HL-60 (cell line): ENCODE data around the gene TMOD1.
A peak's percentile ranks its signal among the peaks of the same experiment; 100 is the strongest.

ENCODE experiments used
- DNase-seq, 2 experiments: peaks; one replicate each; pipeline ENCODE4 v3.0.0-alpha.2; 2010 to 2020; ENCODE audit warnings: low read depth in 1 of 2, low spot score in 1 of 2
- H3K27ac ChIP-seq: fragments of 250-450 bp; sonication (Bioruptor Pico); replicated peaks from 2 replicates; pipeline ENCODE4 v1.5.1; 2020; ENCODE audit warnings: mild to moderate bottlenecking, moderate library complexity
- H3K27me3 ChIP-seq: fragments of 250-450 bp; sonication (Bioruptor Pico); 2 replicates; pipeline ENCODE4 v1.5.1; 2021; ENCODE audit warnings: mild to moderate bottlenecking, moderate library complexity; ENCODE audit not compliant: insufficient read depth, poor library complexity, severe bottlenecking
- H3K4me3 ChIP-seq: replicated peaks from 2 replicates; pipeline ENCODE4 v1.5.1; 2011; ENCODE audit warnings: mild to moderate bottlenecking, control low read depth, low read length; ENCODE audit not compliant: insufficient read depth
- GABPA ChIP-seq: IDR thresholded peaks from 2 replicates; pipeline ENCODE4 v1.6.1; 2012; ENCODE audit warnings: low read depth
- POLR2AphosphoS5 ChIP-seq: IDR thresholded peaks from 2 replicates; pipeline ENCODE4 v1.6.1; 2012; ENCODE audit warnings: low read depth
- SPI1 ChIP-seq: IDR thresholded peaks from 2 replicates; pipeline ENCODE4 v1.6.1; 2012; ENCODE audit warnings: low read depth, mild to moderate bottlenecking, borderline replicate concordance
- TF ChIP-seq, protein P1 (sequence below): IDR thresholded peaks from 2 replicates; pipeline ENCODE4 v1.6.1; 2012; ENCODE audit warnings: low read depth; ENCODE audit not compliant: insufficient replicate concordance
- TF ChIP-seq, protein P2 (sequence below): IDR thresholded peaks from one replicate; pipeline ENCODE4 v1.5.1; 2011; ENCODE audit warnings: low read length, control low read depth, inconsistent platforms; ENCODE audit not compliant: insufficient read depth

The TMOD1 gene

DNA sequence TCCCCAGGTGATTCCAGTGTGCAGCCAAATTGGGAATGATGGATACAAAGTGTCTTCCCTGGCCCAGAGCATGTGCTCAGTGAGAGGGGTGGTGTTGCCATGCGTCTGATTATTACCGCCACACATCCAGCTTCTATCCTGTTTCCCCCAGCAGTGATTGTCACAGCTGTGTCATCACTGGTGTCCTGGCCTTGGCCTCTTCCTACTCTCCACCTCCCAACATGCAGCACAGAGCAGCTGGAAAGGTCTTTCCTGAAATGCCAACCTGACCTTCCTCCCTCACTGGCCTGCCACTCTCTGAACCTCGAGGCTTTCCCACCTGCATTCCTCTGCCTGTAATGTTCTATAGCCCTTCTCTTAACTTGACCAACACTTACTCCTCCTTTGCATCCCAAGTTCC, 60.0 kb downstream of the TMOD1 start:
- H3K27ac ChIP-seq, result no peak overlapping the region
- TF ChIP-seq POLR2AphosphoS5 (no peak), SPI1 (peak; percentile 51; the same call in 1 of the 2 replicates), GABPA (no peak)
- TF ChIP-seq, protein P1, sequence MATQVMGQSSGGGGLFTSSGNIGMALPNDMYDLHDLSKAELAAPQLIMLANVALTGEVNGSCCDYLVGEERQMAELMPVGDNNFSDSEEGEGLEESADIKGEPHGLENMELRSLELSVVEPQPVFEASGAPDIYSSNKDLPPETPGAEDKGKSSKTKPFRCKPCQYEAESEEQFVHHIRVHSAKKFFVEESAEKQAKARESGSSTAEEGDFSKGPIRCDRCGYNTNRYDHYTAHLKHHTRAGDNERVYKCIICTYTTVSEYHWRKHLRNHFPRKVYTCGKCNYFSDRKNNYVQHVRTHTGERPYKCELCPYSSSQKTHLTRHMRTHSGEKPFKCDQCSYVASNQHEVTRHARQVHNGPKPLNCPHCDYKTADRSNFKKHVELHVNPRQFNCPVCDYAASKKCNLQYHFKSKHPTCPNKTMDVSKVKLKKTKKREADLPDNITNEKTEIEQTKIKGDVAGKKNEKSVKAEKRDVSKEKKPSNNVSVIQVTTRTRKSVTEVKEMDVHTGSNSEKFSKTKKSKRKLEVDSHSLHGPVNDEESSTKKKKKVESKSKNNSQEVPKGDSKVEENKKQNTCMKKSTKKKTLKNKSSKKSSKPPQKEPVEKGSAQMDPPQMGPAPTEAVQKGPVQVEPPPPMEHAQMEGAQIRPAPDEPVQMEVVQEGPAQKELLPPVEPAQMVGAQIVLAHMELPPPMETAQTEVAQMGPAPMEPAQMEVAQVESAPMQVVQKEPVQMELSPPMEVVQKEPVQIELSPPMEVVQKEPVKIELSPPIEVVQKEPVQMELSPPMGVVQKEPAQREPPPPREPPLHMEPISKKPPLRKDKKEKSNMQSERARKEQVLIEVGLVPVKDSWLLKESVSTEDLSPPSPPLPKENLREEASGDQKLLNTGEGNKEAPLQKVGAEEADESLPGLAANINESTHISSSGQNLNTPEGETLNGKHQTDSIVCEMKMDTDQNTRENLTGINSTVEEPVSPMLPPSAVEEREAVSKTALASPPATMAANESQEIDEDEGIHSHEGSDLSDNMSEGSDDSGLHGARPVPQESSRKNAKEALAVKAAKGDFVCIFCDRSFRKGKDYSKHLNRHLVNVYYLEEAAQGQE, result no peak
- TF ChIP-seq, protein P2, sequence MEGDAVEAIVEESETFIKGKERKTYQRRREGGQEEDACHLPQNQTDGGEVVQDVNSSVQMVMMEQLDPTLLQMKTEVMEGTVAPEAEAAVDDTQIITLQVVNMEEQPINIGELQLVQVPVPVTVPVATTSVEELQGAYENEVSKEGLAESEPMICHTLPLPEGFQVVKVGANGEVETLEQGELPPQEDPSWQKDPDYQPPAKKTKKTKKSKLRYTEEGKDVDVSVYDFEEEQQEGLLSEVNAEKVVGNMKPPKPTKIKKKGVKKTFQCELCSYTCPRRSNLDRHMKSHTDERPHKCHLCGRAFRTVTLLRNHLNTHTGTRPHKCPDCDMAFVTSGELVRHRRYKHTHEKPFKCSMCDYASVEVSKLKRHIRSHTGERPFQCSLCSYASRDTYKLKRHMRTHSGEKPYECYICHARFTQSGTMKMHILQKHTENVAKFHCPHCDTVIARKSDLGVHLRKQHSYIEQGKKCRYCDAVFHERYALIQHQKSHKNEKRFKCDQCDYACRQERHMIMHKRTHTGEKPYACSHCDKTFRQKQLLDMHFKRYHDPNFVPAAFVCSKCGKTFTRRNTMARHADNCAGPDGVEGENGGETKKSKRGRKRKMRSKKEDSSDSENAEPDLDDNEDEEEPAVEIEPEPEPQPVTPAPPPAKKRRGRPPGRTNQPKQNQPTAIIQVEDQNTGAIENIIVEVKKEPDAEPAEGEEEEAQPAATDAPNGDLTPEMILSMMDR, result no peak
- no peaks in the 10 kb centered on the region for H3K27me3 ChIP-seq
- no peak overlapping the region for H3K4me3 ChIP-seq
- DNase-seq, result no peak

DNA sequence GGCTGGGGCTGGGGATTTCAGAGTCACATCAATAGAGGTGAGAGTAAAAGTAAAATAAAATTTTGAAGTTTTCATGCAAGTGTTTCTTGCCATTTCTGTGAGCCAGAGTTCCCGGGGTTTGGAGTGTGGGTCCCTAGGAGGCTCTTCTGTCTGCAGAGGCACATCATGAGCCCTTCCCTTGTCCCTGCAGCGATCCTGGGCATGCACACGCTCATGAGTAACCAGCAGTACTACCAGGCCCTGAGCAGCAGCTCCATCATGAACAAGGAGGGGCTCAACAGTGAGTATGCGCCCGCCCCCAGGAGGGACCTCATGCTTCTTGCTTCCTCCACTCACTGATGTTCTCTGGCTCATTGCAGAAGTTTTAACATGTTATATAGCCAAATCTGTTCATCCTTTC, 61.1 kb downstream of the TMOD1 start:
- DNase-seq, result no peak
- TF ChIP-seq, protein P2, result no peak
- TF ChIP-seq, protein P1, result no peak
- TF ChIP-seq GABPA (no peak), POLR2AphosphoS5 (no peak), SPI1 (no peak)
- no peak overlapping the region for H3K27ac ChIP-seq
- H3K4me3 ChIP-seq, result no peak overlapping the region
- H3K27me3 ChIP-seq, result no peaks in the 10 kb centered on the region

DNA sequence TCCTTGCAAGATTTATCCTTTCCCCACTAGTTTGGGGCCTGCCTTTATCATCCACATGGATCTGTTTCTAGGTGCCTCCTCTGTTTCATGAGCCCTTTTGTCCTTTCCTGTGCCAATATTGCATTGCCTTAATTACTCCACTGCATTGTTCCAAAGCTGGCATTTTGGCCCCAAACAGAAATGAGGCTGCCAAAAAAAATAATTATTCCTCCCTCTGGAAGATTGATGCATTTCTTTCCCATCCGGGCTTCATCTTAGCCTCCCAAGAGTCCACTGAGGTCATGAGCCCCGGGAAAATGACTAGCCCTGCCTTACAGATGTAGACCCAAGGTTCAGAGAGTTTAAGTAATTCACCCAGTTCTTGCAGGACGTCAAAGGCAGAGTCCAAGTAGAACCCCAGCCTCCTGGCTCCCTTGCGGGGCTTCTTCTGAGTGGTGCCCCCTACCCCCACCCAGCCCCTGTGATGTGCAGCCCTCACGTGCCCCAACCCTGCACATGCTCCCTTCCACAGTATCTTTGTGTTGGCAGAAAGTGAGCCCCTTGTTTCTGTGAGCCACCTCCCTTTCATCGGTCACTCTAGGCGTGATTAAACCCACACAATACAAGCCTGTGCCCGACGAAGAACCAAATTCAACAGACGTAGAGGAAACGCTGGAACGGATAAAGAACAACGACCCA, 62.1 kb downstream of the TMOD1 start:
- Histone ChIP-seq H3K27ac (no peak overlapping the region), H3K4me3 (no peak overlapping the region), H3K27me3 (no peaks in the 10 kb centered on the region)
- TF ChIP-seq, protein P2, result no peak
- DNase-seq, result no peak
